Measurements from ENCODE around the gene LMBRD2.
A peak's percentile ranks its signal among the peaks of the same experiment; 100 is the strongest.
"Not testable (repeated sequence)": the region's sequence is repeated elsewhere in the genome, so short reads cannot be mapped to it uniquely, and the experiment has no call there.

LMBRD2 gene
- 38.8 to 43.7 reads per million in 2 donors for total RNA-seq

- peak; percentile 88 for DNase-seq
Measured at GRCh38 chr5:36151434-36152323, at the start of gene LMBRD2, which contains the start of gene SKP2. LMBRD2 (minus strand) TSS chr5:36151887; CDS start chr5:36143349, 8,538 bp downstream. SKP2 (plus strand) TSS chr5:36152111; CDS start chr5:36152263, 152 bp downstream.

GRCh38 chr5:36200513-36200912 lies 48.8 kb upstream of the LMBRD2 start:
- no peak for DNase-seq

GRCh38 chr5:36199620-36200019 lies 47.9 kb upstream of the LMBRD2 start:
- no peak for DNase-seq

GRCh38 chr5:36198783-36199182 lies 47.1 kb upstream of the LMBRD2 start:
- DNase-seq, result not testable (repeated sequence)

GRCh38 chr5:36198281-36198680 lies 46.6 kb upstream of the LMBRD2 start:
- DNase-seq, result no peak

- DNase-seq, result no peak
Measured at GRCh38 chr5:36193746-36194145, 42.1 kb upstream of the LMBRD2 start.

- not testable (repeated sequence) for DNase-seq
Measured at GRCh38 chr5:36184408-36184807, 32.7 kb upstream of the LMBRD2 start.

- no peak for DNase-seq
Measured at GRCh38 chr5:36181774-36182173, 30.1 kb upstream of the LMBRD2 start.

- no peak for DNase-seq
Measured at GRCh38 chr5:36180556-36181350, 29.1 kb upstream of the LMBRD2 start.

GRCh38 chr5:36179950-36180349 lies 28.3 kb upstream of the LMBRD2 start:
- no peak for DNase-seq

- DNase-seq, result no peak
Measured at GRCh38 chr5:36178524-36178890, 26.8 kb upstream of the LMBRD2 start.

- no peak for DNase-seq
Measured at GRCh38 chr5:36177715-36178523, 26.2 kb upstream of the LMBRD2 start.

- no peak for DNase-seq
Measured at GRCh38 chr5:36177154-36177553, 25.5 kb upstream of the LMBRD2 start.

- no peak for DNase-seq
Measured at GRCh38 chr5:36175043-36175442, 23.4 kb upstream of the LMBRD2 start.

GRCh38 chr5:36174119-36174518 lies 22.4 kb upstream of the LMBRD2 start:
- DNase-seq, result no peak

GRCh38 chr5:36173426-36173825 lies 21.7 kb upstream of the LMBRD2 start:
- no peak for DNase-seq

GRCh38 chr5:36172599-36172998 lies 20.9 kb upstream of the LMBRD2 start:
- DNase-seq, result no peak

- no peak for DNase-seq
Measured at GRCh38 chr5:36170832-36171424, 19.2 kb upstream of the LMBRD2 start.

GRCh38 chr5:36168737-36169136 lies 17.1 kb upstream of the LMBRD2 start:
- no peak for DNase-seq

GRCh38 chr5:36164461-36164860 lies 12.8 kb upstream of the LMBRD2 start:
- no peak for DNase-seq

- DNase-seq, result no peak
Measured at GRCh38 chr5:36162810-36163486, 11.3 kb upstream of the LMBRD2 start.

GRCh38 chr5:36161361-36161760 lies 9.7 kb upstream of the LMBRD2 start:
- DNase-seq, result no peak
